ENCODE measurements around the gene SMYD3. TPM values are rescaled to one million over a fixed set of nuclear protein-coding genes. Genes with fewer than 3 reads are reported as not detected.

Gene SMYD3
- total and polyA plus RNA-seq, 2 of the 4 experiments (the other 2 are of a cell fraction) = 26.5 to 37.6 TPM

DNA sequence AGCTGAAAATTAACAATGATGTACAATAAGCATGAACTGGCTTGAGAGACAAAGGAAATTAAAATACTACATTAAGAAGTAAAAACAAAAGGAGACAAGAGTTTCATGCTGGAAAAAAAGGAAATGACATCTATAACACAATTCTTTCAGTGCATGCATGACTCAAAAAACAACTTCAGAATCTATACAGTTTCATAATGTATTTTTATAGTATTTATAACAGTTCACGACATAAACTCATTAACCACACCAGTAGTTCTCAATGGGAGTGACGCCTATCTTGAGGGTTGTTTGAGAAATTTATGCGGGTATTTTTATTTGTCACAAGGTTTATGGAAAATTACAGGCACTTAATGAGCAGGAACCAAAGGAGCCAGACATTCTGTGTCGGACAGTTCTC, 168.5 kb downstream of the SMYD3 start:
- Histone ChIP-seq H3K56ac (ENCODE audit: extremely low read depth, insufficient read depth, low read length) (no peak overlapping the region), H3K4ac (ENCODE audit: low read depth, low read length) (no peak overlapping the region), H2BK5ac (ENCODE audit: low read depth, low read length, poor library complexity, severe bottlenecking) (no peak overlapping the region), H4K20me1 (ENCODE audit: insufficient read depth, low read length) (no peaks in the 10 kb centered on the region), H3K79me1 (ENCODE audit: low read depth in 1 of 2, low read length in 2 of 2) (no peaks in the 10 kb centered on the region), H3K9me1 (ENCODE audit: insufficient read depth, low read length) (peaks cover 2% of the 10 kb centered on the region; the same call in 1 of the 2 replicates), H4K5ac (ENCODE audit: low read depth, low read length) (no peak overlapping the region), H3K9ac (ENCODE audit: low read depth, low read length) (no peak overlapping the region), H3K9me3 (ENCODE audit: control insufficient read depth, insufficient read depth, low read length) (peaks cover 3% of the 10 kb centered on the region; the same call in 1 of the 2 replicates), H3K23ac (ENCODE audit: low read depth, low read length) (no peak overlapping the region), H3K27ac (ENCODE audit: insufficient read depth, low read length) (no peak overlapping the region), H4K8ac (ENCODE audit: low read depth in 2 of 2, low read length in 2 of 2) (no peak overlapping the region), H3K4me3 (ENCODE audit: insufficient read depth, low read depth, low read length) (no peak overlapping the region), H3K36me3 (ENCODE audit: control insufficient read depth, insufficient read depth, low read length) (no peaks in the 10 kb centered on the region), H2AK5ac (ENCODE audit: low read depth, low read length) (no peak overlapping the region), H2AK9ac (replicated peaks; ENCODE audit: low read depth, low read length, poor library complexity) (no peak overlapping the region), H2BK120ac (ENCODE audit: low read depth, low read length) (no peak overlapping the region), H4K91ac (ENCODE audit: insufficient read depth, low read depth, low read length) (no peak overlapping the region), H3K18ac (ENCODE audit: low read depth, low read length) (no peak overlapping the region), H2BK15ac (ENCODE audit: low read depth, low read length) (no peak overlapping the region), H3K27me3 (ENCODE audit: control insufficient read depth, insufficient read depth, low read length) (no peaks in the 10 kb centered on the region), H2BK20ac (ENCODE audit: low read depth, low read length) (no peak overlapping the region), H3K4me2 (ENCODE audit: low read depth, low read length) (no peak overlapping the region), H2AFZ (replicated peaks; ENCODE audit: low read length, poor library complexity) (no peak overlapping the region), H3K4me1 (ENCODE audit: control insufficient read depth, insufficient read depth, low read length) (no peaks in the 10 kb centered on the region), H3K14ac (replicated peaks; ENCODE audit: low read depth, low read length) (no peak overlapping the region)
- BruUV-seq (replicated peaks) = no TSS peak
- CTCF ChIA-PET = no interaction called here
- no peak for DNase-seq
- dilution Hi-C loops (cut with HindIII; ENCODE audit: low sequenced_read_pairs, unreplicated experiment) = no loop called here
- TF ChIP-seq NFE2L2 (IDR thresholded peaks at IDR 0.05; ENCODE audit: low read depth, low read length) (no peak), FOS (IDR thresholded peaks at IDR 0.05; ENCODE audit: low read depth, low read length) (no peak), MAFK (IDR thresholded peaks at IDR 0.05; ENCODE audit: low read depth, low read length) (no peak), MAZ (IDR thresholded peaks at IDR 0.05; ENCODE audit: borderline replicate concordance, low read depth, low read length) (no peak), MXI1 (IDR thresholded peaks at IDR 0.05; ENCODE audit: borderline replicate concordance, low read depth, low read length) (no peak)
- in situ Hi-C loops (cut with MboI; ENCODE audit: low sequenced_read_pairs) = no loop called here
- ATAC-seq (ENCODE audit: low read depth) = no peak
- intact Hi-C loops (cut with micrococcal nuclease) = no loop called here
- WGBS, 2 experiments (ENCODE audit: extremely low coverage in 2 of 2, insufficient read length in 1 of 2) = no CpG with 5 or more reads among the region's 4 CpGs
- POLR2A ChIA-PET (ENCODE audit: unreplicated experiment) = no interaction called here
